ENCODE data around the gene FBXO17. TPM values are rescaled to one million over a fixed set of nuclear protein-coding genes. Genes with fewer than 3 reads are reported as not detected.

Gene FBXO17
- total and polyA plus RNA-seq, 2 of the 13 experiments (the other 11 are each of a cell fraction or from before 2014, with no cell fraction given): 22.1 to 58.7 TPM

GRCh38 chr19:38975214-38975860 lies at the start of gene FBXO17 (continued):
- TF ChIP-seq ZBED4 (CRISPR knock-in tag; IDR thresholded peaks at IDR 0.05; ENCODE audit: borderline replicate concordance): no peak
- TF ChIP-seq ZBTB25 (CRISPR knock-in tag; IDR thresholded peaks at IDR 0.05): no peak
- TF ChIP-seq ARNT2 (CRISPR knock-in tag; IDR thresholded peaks at IDR 0.05; ENCODE audit: low read depth): no peak; the same call in 1 of the 2 replicates
- TF ChIP-seq MTERF4 (CRISPR knock-in tag; IDR thresholded peaks at IDR 0.05): no peak
- no peak for TF ChIP-seq BCL6 (CRISPR knock-in tag; IDR thresholded peaks at IDR 0.05)
- no peak for TF ChIP-seq NCOR1 (IDR thresholded peaks at IDR 0.05; ENCODE audit: borderline replicate concordance, low read length)
- TF ChIP-seq SAFB2 (CRISPR knock-in tag; IDR thresholded peaks at IDR 0.05; ENCODE audit: borderline replicate concordance, low read depth): no peak
- TF ChIP-seq NR2F6 (IDR thresholded peaks at IDR 0.05): no peak
- TF ChIP-seq NR2F6 (CRISPR knock-in tag; IDR thresholded peaks at IDR 0.05): no peak
- peak; percentile 47; the same call in 1 of the 2 replicates for TF ChIP-seq ZNF710 (CRISPR knock-in tag; IDR thresholded peaks at IDR 0.05; ENCODE audit: borderline replicate concordance)
- TF ChIP-seq EP300 (IDR thresholded peaks at IDR 0.05; ENCODE audit: low read depth in 2 of 2, low read length in 2 of 2): no peak
- no peak for TF ChIP-seq EP300 (CRISPR knock-in tag; IDR thresholded peaks at IDR 0.05; ENCODE audit: borderline replicate concordance)
